GM08714 (cell line): ENCODE results near the gene UNC5B.

Source experiments
- H3K4me3 ChIP-seq: fragments of 200-500 bp; sonication (Bioruptor generic); 2 replicates; pipeline ENCODE4 v1.5.1; 2014; ENCODE audit warnings: mild to moderate bottlenecking, low read length, inconsistent platforms
- ZNF274 ChIP-seq: IDR thresholded peaks from 2 replicates; pipeline ENCODE4 v1.6.1; 2012; ENCODE audit warnings: mild to moderate bottlenecking, low read depth, low read length

Gene UNC5B

GRCh38 chr10:71255808-71256660, 43.7 kb downstream of the UNC5B start:
- no peak for TF ChIP-seq ZNF274
- no peak overlapping the region for H3K4me3 ChIP-seq

- H3K4me3 ChIP-seq = no peak overlapping the region
- no peak for TF ChIP-seq ZNF274
These were observed 44.4 kb downstream of the UNC5B start for GRCh38 chr10:71256661-71257318.

- H3K4me3 ChIP-seq = no peak overlapping the region
- TF ChIP-seq ZNF274 = no peak
These were observed 45.1 kb downstream of the UNC5B start for GRCh38 chr10:71257319-71257997.

- TF ChIP-seq ZNF274 = no peak
- no peak overlapping the region for H3K4me3 ChIP-seq
These were observed 45.7 kb downstream of the UNC5B start for GRCh38 chr10:71258046-71258445.

- TF ChIP-seq ZNF274 = no peak
- no peak overlapping the region for H3K4me3 ChIP-seq
These were observed 46.2 kb downstream of the UNC5B start for GRCh38 chr10:71258446-71259145.

GRCh38 chr10:71259282-71259681, 46.9 kb downstream of the UNC5B start:
- no peak overlapping the region for H3K4me3 ChIP-seq
- TF ChIP-seq ZNF274 = no peak

GRCh38 chr10:71259815-71260501, 47.6 kb downstream of the UNC5B start:
- no peak for TF ChIP-seq ZNF274
- H3K4me3 ChIP-seq = no peak overlapping the region

GRCh38 chr10:71260622-71261325, 48.4 kb downstream of the UNC5B start:
- H3K4me3 ChIP-seq = no peak overlapping the region
- TF ChIP-seq ZNF274 = no peak

- no peak for TF ChIP-seq ZNF274
- H3K4me3 ChIP-seq = no peak overlapping the region
These were observed 49.7 kb downstream of the UNC5B start for GRCh38 chr10:71262027-71262426.

GRCh38 chr10:71262817-71263216, 50.4 kb downstream of the UNC5B start:
- TF ChIP-seq ZNF274 = no peak

GRCh38 chr10:71263376-71263775, 51.0 kb downstream of the UNC5B start:
- TF ChIP-seq ZNF274 = no peak
- no peak overlapping the region for H3K4me3 ChIP-seq

More at GRCh38 chr10:71262817-71263216, 50.4 kb downstream of the UNC5B start:
- H3K4me3 ChIP-seq = no peak overlapping the region

GRCh38 chr10:71264345-71265200, 52.2 kb downstream of the UNC5B start:
- H3K4me3 ChIP-seq = no peak overlapping the region
- TF ChIP-seq ZNF274 = no peak
